Tibial artery (tissue), 4 donors: ENCODE results near the gene PCK2.
"Not testable (repeated sequence)": the region's sequence is repeated elsewhere in the genome, so short reads cannot be mapped to it uniquely, and the experiment has no call there.

Source experiments
- DNase-seq, 2 donors: peaks; one replicate each; pipeline ENCODE4 v3.0.0-alpha.2; 2019
- H3K27ac ChIP-seq, 2 donors: fragments of 200-600 bp; sonication (generic) in 1 of 2; 1 replicate in 1 of 2; 2 replicates in 1 of 2; pipeline ENCODE4 v1.5.1; 2018 to 2019; ENCODE audit warnings: mild to moderate bottlenecking in 1 of 2
- H3K27me3 ChIP-seq, 2 donors: fragments of 200-600 bp; sonication (generic) in 1 of 2; one replicate each; pipeline versions ENCODE4 v1.5.1 to v1.6.0; 2016 to 2019
- H3K36me3 ChIP-seq, 3 donors: fragments of 200-600 bp; sonication (generic) in 2 of 3; one replicate each; pipeline ENCODE4 v1.5.1; 2016 to 2019; ENCODE audit warnings: mild to moderate bottlenecking in 2 of 3
- H3K4me1 ChIP-seq, 4 donors: fragments of 200-600 bp; sonication (generic) in 2 of 4; 1 replicate in 3 of 4; 2 replicates in 1 of 4; pipeline ENCODE4 v1.5.1; 2016 to 2019
- H3K4me3 ChIP-seq, 2 donors: fragments of 200-600 bp; sonication (generic) in 1 of 2; 1 replicate in 1 of 2; 2 replicates in 1 of 2; pipeline ENCODE4 v1.5.1; 2018 to 2019; ENCODE audit warnings: mild to moderate bottlenecking in 2 of 2
- H3K9me3 ChIP-seq, 3 donors: fragments of 200-600 bp; sonication (generic) in 1 of 3; one replicate each; pipeline ENCODE4 v1.5.1; 2016 to 2019
- intact Hi-C: fragments of 100-400 bp; cut with DNase I; formaldehyde crosslinking; loops from one replicate; pipeline ENCODE4 v1.15.0; 2023; ENCODE audit warnings: low total_unique reads
- TF ChIP-seq, protein P1 (sequence below), 2 experiments: fragments of 200-600 bp in 1 of 2; fragments of 450-650 bp in 1 of 2; IDR thresholded peaks; one replicate each; pipeline ENCODE4 v1.5.1; 2017 to 2019; ENCODE audit warnings: antibody characterized with exemption in 2 of 2, mild to moderate bottlenecking in 1 of 2, moderate library complexity in 1 of 2

Gene PCK2

DNA sequence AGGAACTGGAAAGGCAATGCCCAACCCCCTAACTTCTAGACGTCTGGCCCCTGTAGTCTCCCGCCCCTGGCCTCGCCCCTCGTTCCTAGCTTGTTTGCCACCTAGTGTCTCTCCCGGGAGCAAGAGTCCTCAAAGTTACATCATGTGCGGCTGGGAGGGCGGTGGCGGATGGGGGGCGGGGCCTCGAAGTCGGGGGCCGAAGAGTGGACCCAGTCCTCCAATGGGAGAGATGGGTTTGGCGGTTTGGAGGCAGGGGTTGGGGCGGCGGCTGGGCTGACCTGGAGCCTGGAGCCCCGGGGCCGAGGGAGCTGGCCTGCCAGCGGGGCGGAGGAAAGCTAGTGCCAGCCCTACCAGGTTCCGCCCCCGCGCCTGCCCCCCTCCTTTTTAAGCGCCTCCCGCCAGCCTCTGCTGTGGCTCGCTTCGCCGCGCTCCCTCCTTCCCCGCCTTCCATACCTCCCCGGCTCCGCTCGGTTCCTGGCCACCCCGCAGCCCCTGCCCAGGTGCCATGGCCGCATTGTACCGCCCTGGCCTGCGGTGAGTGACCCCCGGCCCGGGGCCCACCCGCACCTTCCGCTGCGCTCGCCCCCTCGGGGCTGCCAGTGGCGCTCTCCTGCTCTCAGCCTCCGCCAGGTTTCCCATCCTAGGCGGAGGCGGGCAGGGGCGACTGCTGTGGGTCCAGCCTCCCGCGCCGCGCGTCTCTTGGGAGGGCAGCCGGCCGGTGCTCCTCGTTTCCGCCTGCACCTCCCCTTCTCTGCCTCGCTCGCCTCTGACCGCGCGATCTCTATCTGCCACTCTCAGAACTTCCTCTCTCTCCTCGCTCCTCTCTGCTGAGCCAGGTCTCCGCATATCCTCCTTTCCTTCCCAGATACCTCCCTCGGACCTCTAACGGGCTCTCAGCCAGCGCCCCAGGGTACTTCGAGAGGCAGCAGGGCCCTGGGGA lies at the start of gene PCK2:
TSS of gene PCK2 (plus strand) at position 411 of the 940 bp plus-strand sequence. CDS start at position 506, 95 bp downstream.
- H3K4me3 ChIP-seq: peak within 1 kb of the TSS; percentile 91 to 94
- H3K36me3 ChIP-seq: peaks cover 0 to 13% (median 13%) of the 10 kb centered on the region in 3 donors
- peaks cover 0 to 23% (median 19%) of the 10 kb centered on the region in 4 donors for H3K4me1 ChIP-seq
- intact Hi-C loops: loop anchor here (5.0 kb wide), 1 partner anchor 37 kb away; no protein-coding TSS in a partner anchor
- H3K27me3 ChIP-seq: no peaks in the 10 kb centered on the region
- peak within 1 kb of the TSS; percentile 97 to 99 for H3K27ac ChIP-seq
- H3K9me3 ChIP-seq: no peaks in the 10 kb centered on the region
- peak; percentile 96 to 98 for DNase-seq
- TF ChIP-seq, protein P1, sequence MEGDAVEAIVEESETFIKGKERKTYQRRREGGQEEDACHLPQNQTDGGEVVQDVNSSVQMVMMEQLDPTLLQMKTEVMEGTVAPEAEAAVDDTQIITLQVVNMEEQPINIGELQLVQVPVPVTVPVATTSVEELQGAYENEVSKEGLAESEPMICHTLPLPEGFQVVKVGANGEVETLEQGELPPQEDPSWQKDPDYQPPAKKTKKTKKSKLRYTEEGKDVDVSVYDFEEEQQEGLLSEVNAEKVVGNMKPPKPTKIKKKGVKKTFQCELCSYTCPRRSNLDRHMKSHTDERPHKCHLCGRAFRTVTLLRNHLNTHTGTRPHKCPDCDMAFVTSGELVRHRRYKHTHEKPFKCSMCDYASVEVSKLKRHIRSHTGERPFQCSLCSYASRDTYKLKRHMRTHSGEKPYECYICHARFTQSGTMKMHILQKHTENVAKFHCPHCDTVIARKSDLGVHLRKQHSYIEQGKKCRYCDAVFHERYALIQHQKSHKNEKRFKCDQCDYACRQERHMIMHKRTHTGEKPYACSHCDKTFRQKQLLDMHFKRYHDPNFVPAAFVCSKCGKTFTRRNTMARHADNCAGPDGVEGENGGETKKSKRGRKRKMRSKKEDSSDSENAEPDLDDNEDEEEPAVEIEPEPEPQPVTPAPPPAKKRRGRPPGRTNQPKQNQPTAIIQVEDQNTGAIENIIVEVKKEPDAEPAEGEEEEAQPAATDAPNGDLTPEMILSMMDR (IDR thresholded peaks at IDR 0.05): peak in 1 of 2 experiments; percentile 27

DNA sequence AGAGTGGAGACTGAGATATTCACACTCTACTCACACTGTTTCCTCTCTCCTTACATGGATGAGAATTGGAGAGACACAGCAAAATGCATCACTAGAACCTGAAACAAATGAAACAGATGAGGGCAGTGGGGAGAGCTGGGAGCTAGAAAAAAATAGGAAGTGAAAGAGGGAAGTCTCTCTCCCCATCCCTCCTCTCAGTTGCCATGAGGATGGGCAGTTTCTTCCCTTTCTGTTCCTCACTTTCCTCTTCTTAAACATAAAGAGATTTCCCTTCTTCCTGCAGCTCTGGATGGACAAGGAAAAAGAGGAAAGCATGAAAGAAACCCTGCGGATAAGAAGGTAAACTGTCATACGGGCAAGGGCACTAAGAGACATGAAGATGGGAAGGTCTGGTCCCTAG lies 45.1 kb upstream of the PCK2 start:
- peaks cover 0 to 20% (median 15%) of the 10 kb centered on the region in 4 donors for H3K4me1 ChIP-seq
- intact Hi-C loops, H3K27ac ChIP-seq, H3K9me3 ChIP-seq, DNase-seq, H3K36me3 ChIP-seq, H3K27me3 ChIP-seq, H3K4me3 ChIP-seq: not testable (repeated sequence)

DNA sequence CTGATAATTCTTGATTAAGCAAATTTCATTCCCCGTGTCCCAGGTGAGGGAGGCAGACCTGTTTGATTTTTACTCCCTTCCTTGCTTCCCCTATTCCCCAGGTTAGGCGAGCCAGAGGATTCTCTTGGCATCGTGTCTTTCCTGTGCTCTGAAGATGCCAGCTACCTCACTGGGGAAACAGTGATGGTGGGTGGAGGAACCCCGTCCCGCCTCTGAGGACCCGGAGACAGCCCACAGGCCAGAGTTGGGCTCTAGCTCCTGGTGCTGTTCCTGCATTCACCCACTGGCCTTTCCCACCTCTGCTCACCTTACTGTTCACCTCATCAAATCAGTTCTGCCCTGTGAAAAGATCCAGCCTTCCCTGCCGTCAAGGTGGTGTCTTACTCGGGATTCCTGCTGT lies 43.4 kb upstream of the PCK2 start:
- intact Hi-C loops: not testable (repeated sequence)
- H3K27me3 ChIP-seq: peaks cover 0 to 20% of the 10 kb centered on the region in 2 donors

DNA sequence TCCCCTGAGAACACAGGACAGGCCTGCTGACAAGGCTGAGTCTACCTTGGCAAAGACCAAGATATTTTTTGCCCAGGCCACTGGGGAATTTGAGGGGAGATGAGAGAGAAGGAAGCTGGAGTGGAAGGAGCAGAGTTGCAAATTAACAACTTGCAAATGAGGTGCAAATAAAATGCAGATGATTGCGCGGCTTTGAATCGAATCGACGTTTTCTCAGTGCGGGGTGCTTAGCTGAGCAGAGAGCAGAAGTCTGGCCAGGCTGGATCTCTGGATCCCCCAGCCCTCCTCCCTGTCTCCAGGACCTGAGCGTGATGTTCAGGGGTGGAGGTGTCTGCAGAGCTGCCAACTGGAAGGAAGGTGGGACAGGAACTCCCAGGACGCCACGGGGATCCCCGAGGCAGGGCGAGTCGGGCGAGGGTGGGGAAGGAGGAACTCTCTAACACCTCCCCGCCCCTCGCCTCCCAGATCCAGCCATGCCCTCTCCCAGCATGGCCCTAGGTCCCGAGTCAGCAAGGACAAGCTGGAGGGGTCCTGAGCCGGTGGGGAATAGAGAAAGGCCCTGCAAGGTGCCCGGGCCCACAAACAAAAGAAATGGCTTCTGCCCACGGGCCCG lies 42.8 kb upstream of the PCK2 start:
- no peaks in the 10 kb centered on the region for H3K36me3 ChIP-seq

More for the DNA sequence above, 43.4 kb upstream of the PCK2 start:
- not testable (repeated sequence) for DNase-seq, H3K36me3 ChIP-seq, H3K4me3 ChIP-seq, H3K27ac ChIP-seq, H3K9me3 ChIP-seq
- peaks cover 0 to 20% (median 15%) of the 10 kb centered on the region in 4 donors for H3K4me1 ChIP-seq

DNA sequence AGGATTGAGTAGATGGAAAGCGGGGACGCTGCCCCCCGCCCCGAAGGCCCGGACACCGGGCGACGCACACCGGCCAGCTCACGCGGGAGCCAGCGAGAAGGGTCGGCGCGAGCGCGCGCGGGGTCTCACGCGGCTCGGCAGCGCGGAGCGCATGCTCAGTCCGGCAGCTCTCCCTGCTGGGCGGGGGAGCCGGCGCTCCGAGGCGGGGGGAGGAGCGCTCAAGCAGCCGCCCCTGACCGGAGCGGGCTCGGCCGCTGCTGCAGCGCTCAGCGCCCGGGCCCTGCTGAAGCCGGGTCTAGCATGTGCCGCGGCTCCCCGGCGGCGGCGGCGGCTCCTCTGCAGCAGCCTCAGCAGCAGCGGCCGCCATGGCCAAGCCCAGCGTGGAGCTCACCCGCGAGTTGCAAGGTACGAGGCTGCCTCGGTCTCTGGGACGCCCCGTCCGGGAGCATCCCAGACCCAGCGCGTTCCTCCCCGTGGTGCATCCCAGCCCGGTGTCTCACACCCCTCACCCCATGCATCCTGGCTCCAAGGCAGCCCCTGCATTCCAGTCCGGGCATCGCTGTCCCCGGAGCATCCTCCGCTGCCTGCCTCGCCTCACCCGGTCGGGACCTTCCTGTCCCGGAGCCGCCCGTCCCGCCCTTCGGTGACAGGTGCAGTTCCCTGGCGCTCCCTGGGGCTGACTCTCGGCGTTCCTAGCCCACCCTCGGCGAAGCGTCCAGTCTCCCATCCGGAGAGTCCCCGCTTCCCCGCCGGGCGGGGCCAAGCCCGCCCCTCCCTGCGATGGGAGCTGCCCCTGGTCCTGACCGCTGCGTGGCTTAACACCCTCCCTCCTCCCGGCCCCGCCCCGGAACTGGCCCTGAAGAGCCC lies 42.1 kb upstream of the PCK2 start, which contains the start of gene CARMIL3:
TSS of gene CARMIL3 (plus strand) at position 221 of the 867 bp plus-strand sequence. CDS start at position 366, 145 bp downstream.
- H3K27ac ChIP-seq: peak within 1 kb of the TSS; percentile 29 to 55
- H3K36me3 ChIP-seq: no peaks in the 10 kb centered on the region
- peak within 1 kb of the TSS; percentile 56 to 60 for H3K4me3 ChIP-seq
- no peaks in the 10 kb centered on the region for H3K9me3 ChIP-seq
- H3K27me3 ChIP-seq: peaks cover 0 to 30% of the 10 kb centered on the region in 2 donors
- TF ChIP-seq, protein P1 (IDR thresholded peaks at IDR 0.05): no peak
- DNase-seq: peak; percentile 33 to 74
- peaks cover 0 to 20% (median 15%) of the 10 kb centered on the region in 4 donors for H3K4me1 ChIP-seq
- intact Hi-C loops: no loop called here

More for the DNA sequence above, 42.8 kb upstream of the PCK2 start:
- no peaks in the 10 kb centered on the region for H3K9me3 ChIP-seq
- TF ChIP-seq, protein P1 (IDR thresholded peaks at IDR 0.05): no peak
- H3K4me3 ChIP-seq: peak overlapping the region; percentile 56 to 60
- peak in 1 of 2 donors; percentile 64 for DNase-seq
- intact Hi-C loops: no loop called here
- H3K27ac ChIP-seq: peak overlapping the region; percentile 29 to 55
- peaks cover 0 to 20% (median 15%) of the 10 kb centered on the region in 4 donors for H3K4me1 ChIP-seq
- H3K27me3 ChIP-seq: peaks cover 0 to 26% of the 10 kb centered on the region in 2 donors
